Activated CD8-positive, alpha-beta memory T cell treated with anti-CD3 and anti-CD28 coated beads for 24 hours (primary cell): ENCODE measurements around the gene NDE1.
"Not testable (repeated sequence)": the region's sequence is repeated elsewhere in the genome, so short reads cannot be mapped to it uniquely, and the experiment has no call there.

ENCODE experiments used
- DNase-seq: peaks from one replicate; pipeline ENCODE4 v3.0.0-alpha.2; 2020

The NDE1 gene

GRCh38 chr16:15653227-15653626 is 3.2 kb downstream of the NDE1 start:
- no peak for DNase-seq

GRCh38 chr16:15654591-15654990 is 4.5 kb downstream of the NDE1 start:
- DNase-seq, result no peak

- DNase-seq, result not testable (repeated sequence)
Measured at GRCh38 chr16:15655561-15655960, 5.5 kb downstream of the NDE1 start.

- no peak for DNase-seq
Measured at GRCh38 chr16:15658149-15658548, 8.1 kb downstream of the NDE1 start.

- no peak for DNase-seq
Measured at GRCh38 chr16:15658556-15658955, 8.5 kb downstream of the NDE1 start.

- no peak for DNase-seq
Measured at GRCh38 chr16:15660203-15660601, 10.2 kb downstream of the NDE1 start.

GRCh38 chr16:15665107-15665506 is 15.1 kb downstream of the NDE1 start:
- no peak for DNase-seq

- DNase-seq, result no peak
Measured at GRCh38 chr16:15667091-15667742, 17.2 kb downstream of the NDE1 start.

GRCh38 chr16:15671530-15672117 is 21.6 kb downstream of the NDE1 start:
- DNase-seq, result no peak

GRCh38 chr16:15672127-15672513 is 22.1 kb downstream of the NDE1 start:
- DNase-seq, result not testable (repeated sequence)

- peak; percentile 67 for DNase-seq
Measured at GRCh38 chr16:15672514-15673167, 22.6 kb downstream of the NDE1 start.

- DNase-seq, result no peak
Measured at GRCh38 chr16:15674571-15674970, 24.5 kb downstream of the NDE1 start.

GRCh38 chr16:15676506-15676905 is 26.5 kb downstream of the NDE1 start:
- DNase-seq, result no peak

GRCh38 chr16:15677447-15677846 is 27.4 kb downstream of the NDE1 start:
- DNase-seq, result no peak

- DNase-seq, result no peak
Measured at GRCh38 chr16:15682105-15682570, 32.1 kb downstream of the NDE1 start.

GRCh38 chr16:15686287-15686686 is 36.2 kb downstream of the NDE1 start:
- DNase-seq, result no peak

- no peak for DNase-seq
Measured at GRCh38 chr16:15689290-15689689, 39.2 kb downstream of the NDE1 start.

GRCh38 chr16:15690296-15690695 is 40.3 kb downstream of the NDE1 start:
- DNase-seq, result no peak

- DNase-seq, result no peak
Measured at GRCh38 chr16:15691046-15691445, 41.0 kb downstream of the NDE1 start.

GRCh38 chr16:15692508-15692907 is 42.5 kb downstream of the NDE1 start:
- not testable (repeated sequence) for DNase-seq

- no peak for DNase-seq
Measured at GRCh38 chr16:15694499-15694898, 44.5 kb downstream of the NDE1 start.

GRCh38 chr16:15699819-15700218 is 49.8 kb downstream of the NDE1 start:
- DNase-seq, result no peak

GRCh38 chr16:15701367-15701766 is 51.3 kb downstream of the NDE1 start:
- DNase-seq, result no peak
